Activated CD4-positive, alpha-beta memory T cell treated with anti-CD3 and anti-CD28 coated beads for 36 hours (primary cell): ENCODE results near the gene GRIA1. TPM values are rescaled to one million over a fixed set of nuclear protein-coding genes. Genes with fewer than 3 reads are reported as not detected.

Experiments
- CTCF ChIA-PET: fragments of 350-600 bp; sonication (Branson Sonifier 250); formaldehyde crosslinking; loops from one replicate; lab custom pipeline; 2021; ENCODE audit warnings: antibody characterized with exemption, inconsistent platforms; lab: Charles Lee
- POLR2A ChIA-PET: fragments of 350-600 bp; sonication (Branson Sonifier 250); formaldehyde crosslinking; loops from one replicate; lab custom pipeline; 2021; ENCODE audit warnings: antibody characterized with exemption; lab: Charles Lee
- DNase-seq: peaks from one replicate; pipeline ENCODE4 v3.0.0-alpha.2; 2020
- H3K27ac Mint-ChIP-seq: one replicate; pipeline ENCODE4 v1.8.0; 2021; ENCODE audit warnings: mixed read lengths
- H3K27me3 Mint-ChIP-seq: one replicate; pipeline ENCODE4 v1.8.0; 2021; ENCODE audit warnings: mixed read lengths
- H3K36me3 Mint-ChIP-seq: one replicate; pipeline ENCODE4 v1.8.0; 2021; ENCODE audit warnings: mixed read lengths
- H3K4me1 Mint-ChIP-seq: one replicate; pipeline ENCODE4 v1.8.0; 2021; ENCODE audit warnings: low read depth, mixed read lengths
- H3K4me3 Mint-ChIP-seq: one replicate; pipeline ENCODE4 v1.8.0; 2021; ENCODE audit warnings: mild to moderate bottlenecking, mixed read lengths
- H3K9me3 Mint-ChIP-seq: one replicate; pipeline ENCODE4 v1.8.0; 2021; ENCODE audit warnings: mixed read lengths
- intact Hi-C: fragments of 100-400 bp; cut with micrococcal nuclease; formaldehyde crosslinking; loops from one replicate; pipeline ENCODE4 v1.15.1; 2023
- total RNA-seq, 2 experiments: library from RNA; stranded (reverse); gene quantifications; one replicate each; pipeline ENCODE4 v1.2.3, GENCODE V29; 2021

GRIA1 gene
- total RNA-seq, 2 experiments from 2014 or later: not detected

GRCh38 chr5:153792305-153792704 lies 301.8 kb downstream of the GRIA1 start:
- intact Hi-C loops: no loop called here
- Mint-ChIP-seq H3K27ac (no peak overlapping the region), H3K4me1 (no peaks in the 10 kb centered on the region), H3K4me3 (no peak overlapping the region), H3K9me3 (no peaks in the 10 kb centered on the region), H3K27me3 (no peaks in the 10 kb centered on the region), H3K36me3 (no peaks in the 10 kb centered on the region)
- ChIA-PET POLR2A (no interaction called here), CTCF (no interaction called here)
- DNase-seq: no peak

DNA sequence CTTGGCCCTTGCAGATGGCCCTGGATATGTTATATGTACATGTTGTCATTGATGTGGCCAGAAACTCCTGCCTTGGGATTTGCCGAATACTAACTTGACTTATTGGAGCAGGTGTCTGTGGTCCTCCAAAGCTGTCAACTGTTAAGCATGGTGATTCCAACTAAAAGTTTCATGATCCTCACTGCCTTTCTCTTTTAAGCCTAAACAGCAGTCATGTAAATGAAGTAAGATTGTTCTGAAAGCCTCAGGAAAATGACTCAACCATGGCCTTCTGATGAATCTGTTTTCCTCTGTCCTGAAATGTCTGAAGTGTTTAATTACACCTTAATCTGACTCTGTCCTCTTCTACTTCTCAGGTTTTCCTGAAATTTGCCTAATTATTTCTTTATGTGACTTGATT lies 303.2 kb downstream of the GRIA1 start:
- no peak for DNase-seq
- POLR2A ChIA-PET: no interaction called here
- CTCF ChIA-PET: no interaction called here
- H3K9me3 Mint-ChIP-seq: no peaks in the 10 kb centered on the region
- H3K27me3 Mint-ChIP-seq: no peaks in the 10 kb centered on the region
- no peak overlapping the region for H3K4me3 Mint-ChIP-seq
- no peak overlapping the region for H3K27ac Mint-ChIP-seq
- no peaks in the 10 kb centered on the region for H3K4me1 Mint-ChIP-seq
- intact Hi-C loops: no loop called here
- no peaks in the 10 kb centered on the region for H3K36me3 Mint-ChIP-seq

DNA sequence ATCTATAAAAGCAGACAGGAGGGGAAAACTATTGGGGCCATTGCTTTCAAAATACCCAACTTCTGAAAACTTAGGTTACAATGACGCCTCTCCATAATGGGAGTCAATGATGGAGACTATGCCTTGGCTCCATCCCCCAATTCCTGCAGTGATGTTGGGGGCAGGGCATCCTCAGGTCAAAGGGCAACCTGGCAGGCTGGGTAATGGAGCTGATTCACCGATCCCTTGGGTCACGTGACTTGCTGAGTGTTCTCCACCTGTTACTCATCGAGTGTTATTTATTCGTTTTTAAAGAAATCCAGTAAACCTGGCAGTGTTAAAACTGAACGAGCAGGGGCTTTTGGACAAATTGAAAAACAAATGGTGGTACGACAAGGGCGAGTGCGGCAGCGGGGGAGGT lies 303.9 kb downstream of the GRIA1 start:
- Mint-ChIP-seq H3K9me3 (no peaks in the 10 kb centered on the region), H3K4me1 (no peaks in the 10 kb centered on the region)

DNA sequence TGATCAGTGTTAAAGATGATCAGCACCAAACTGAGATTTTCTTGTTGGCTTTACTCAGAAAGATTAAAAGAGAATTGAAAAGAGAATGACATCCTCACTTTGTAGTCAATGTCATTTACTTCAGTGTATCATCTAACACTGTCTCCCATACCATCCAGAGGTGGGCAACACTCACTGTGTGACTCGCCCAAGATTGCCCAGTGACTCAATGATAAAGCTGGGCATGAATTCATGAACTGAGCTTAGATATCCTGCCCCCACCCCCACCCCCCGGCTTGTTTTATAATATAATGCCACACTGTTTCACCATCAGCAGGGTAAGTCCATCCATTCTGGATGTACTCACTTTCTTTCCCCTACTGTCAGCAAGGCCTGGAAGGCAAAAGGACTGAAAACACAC lies 306.1 kb downstream of the GRIA1 start:
- DNase-seq: no peak
- ChIA-PET POLR2A (no interaction called here), CTCF (no interaction called here)
- H3K9me3 Mint-ChIP-seq: no peaks in the 10 kb centered on the region
- H3K4me1 Mint-ChIP-seq: no peaks in the 10 kb centered on the region
- intact Hi-C loops: no loop called here
- H3K4me3 Mint-ChIP-seq: no peak overlapping the region
- no peaks in the 10 kb centered on the region for H3K27me3 Mint-ChIP-seq
- no peak overlapping the region for H3K27ac Mint-ChIP-seq
- no peaks in the 10 kb centered on the region for H3K36me3 Mint-ChIP-seq

More for the DNA sequence above, 303.9 kb downstream of the GRIA1 start:
- no peaks in the 10 kb centered on the region for H3K27me3 Mint-ChIP-seq
- intact Hi-C loops: no loop called here
- ChIA-PET POLR2A (no interaction called here), CTCF (no interaction called here)
- no peaks in the 10 kb centered on the region for H3K36me3 Mint-ChIP-seq
- no peak overlapping the region for H3K27ac Mint-ChIP-seq
- no peak overlapping the region for H3K4me3 Mint-ChIP-seq
- no peak for DNase-seq

GRCh38 chr5:153797484-153797883 lies 307.0 kb downstream of the GRIA1 start:
- Mint-ChIP-seq H3K9me3 (no peaks in the 10 kb centered on the region), H3K4me1 (no peaks in the 10 kb centered on the region), H3K36me3 (no peaks in the 10 kb centered on the region), H3K4me3 (no peak overlapping the region), H3K27me3 (no peaks in the 10 kb centered on the region), H3K27ac (no peak overlapping the region)
- no peak for DNase-seq
- ChIA-PET POLR2A (no interaction called here), CTCF (no interaction called here)
- intact Hi-C loops: no loop called here

- Mint-ChIP-seq H3K36me3 (no peaks in the 10 kb centered on the region), H3K9me3 (no peaks in the 10 kb centered on the region), H3K27ac (no peak overlapping the region), H3K4me3 (no peak overlapping the region), H3K4me1 (no peaks in the 10 kb centered on the region), H3K27me3 (no peaks in the 10 kb centered on the region)
- DNase-seq: no peak
- ChIA-PET CTCF (no interaction called here), POLR2A (no interaction called here)
- intact Hi-C loops: no loop called here
These were observed 308.4 kb downstream of the GRIA1 start for GRCh38 chr5:153798830-153799229.

GRCh38 chr5:153799466-153799865 lies 309.0 kb downstream of the GRIA1 start:
- ChIA-PET CTCF (no interaction called here), POLR2A (no interaction called here)
- Mint-ChIP-seq H3K27ac (no peak overlapping the region), H3K4me1 (no peaks in the 10 kb centered on the region), H3K9me3 (no peaks in the 10 kb centered on the region), H3K4me3 (no peak overlapping the region), H3K36me3 (no peaks in the 10 kb centered on the region), H3K27me3 (no peaks in the 10 kb centered on the region)
- DNase-seq: no peak
- intact Hi-C loops: no loop called here

DNA sequence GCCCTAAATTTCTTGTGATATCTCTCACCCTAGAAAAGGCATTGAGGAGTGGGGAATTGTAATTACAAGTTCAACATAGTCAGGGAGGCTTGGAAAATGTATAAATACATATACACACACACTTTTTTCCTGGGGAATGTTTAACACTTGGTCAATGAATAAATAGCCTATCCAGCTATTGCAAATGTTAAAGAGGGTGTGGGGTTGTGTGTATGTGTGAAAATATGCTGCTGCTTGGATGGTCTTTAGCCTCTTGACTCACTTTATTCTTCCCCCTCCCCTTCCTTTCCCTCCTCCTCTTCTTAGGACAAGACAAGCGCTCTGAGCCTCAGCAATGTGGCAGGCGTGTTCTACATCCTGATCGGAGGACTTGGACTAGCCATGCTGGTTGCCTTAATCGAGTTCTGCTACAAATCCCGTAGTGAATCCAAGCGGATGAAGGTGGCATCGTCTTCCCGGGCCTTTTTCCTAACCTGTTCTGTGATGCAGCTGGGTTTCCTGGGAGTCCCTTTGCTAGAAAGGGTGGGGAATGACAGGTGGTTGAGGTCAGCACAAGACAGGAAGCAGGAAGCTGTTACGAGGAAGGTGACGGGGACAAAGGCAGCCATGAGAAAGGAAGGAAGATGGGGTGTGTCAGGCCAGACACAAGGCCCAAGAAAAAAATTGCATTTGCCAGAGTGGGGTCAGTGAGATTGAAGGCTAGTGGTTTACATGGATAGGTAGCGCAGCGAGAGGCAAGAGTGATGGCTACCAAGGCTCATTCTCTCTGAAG lies 311.8 kb downstream of the GRIA1 start:
- Mint-ChIP-seq H3K27ac (no peak overlapping the region), H3K27me3 (no peaks in the 10 kb centered on the region), H3K36me3 (no peaks in the 10 kb centered on the region), H3K4me1 (no peaks in the 10 kb centered on the region), H3K9me3 (no peaks in the 10 kb centered on the region), H3K4me3 (no peak overlapping the region)
- POLR2A ChIA-PET: no interaction called here
- CTCF ChIA-PET: no interaction called here
- intact Hi-C loops: no loop called here
- DNase-seq: no peak

DNA sequence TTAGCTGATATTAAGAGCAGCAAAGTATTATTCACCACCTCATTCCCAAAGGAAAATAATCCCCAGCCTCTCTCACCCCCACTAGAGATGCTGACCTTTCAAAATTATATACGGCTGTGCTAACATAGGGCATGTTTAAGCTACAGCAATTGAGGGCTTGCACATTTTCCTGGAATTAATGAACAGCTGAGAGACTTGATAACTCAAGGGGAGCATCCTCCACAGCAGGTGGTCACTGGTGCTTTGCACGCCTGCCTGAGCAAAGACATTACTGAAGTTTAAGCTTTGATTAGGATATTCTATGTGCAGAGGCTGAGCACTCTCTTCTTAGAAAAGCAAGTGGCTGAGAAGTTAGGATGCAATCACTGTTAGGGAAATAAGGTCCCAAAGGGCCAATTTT lies 317.3 kb downstream of the GRIA1 start:
- ChIA-PET POLR2A (no interaction called here), CTCF (no interaction called here)
- H3K27ac Mint-ChIP-seq: no peak overlapping the region

GRCh38 chr5:153809166-153809565 lies 318.7 kb downstream of the GRIA1 start:
- H3K9me3 Mint-ChIP-seq: no peaks in the 10 kb centered on the region
- intact Hi-C loops: no loop called here
- no peaks in the 10 kb centered on the region for H3K27me3 Mint-ChIP-seq
- H3K4me1 Mint-ChIP-seq: no peaks in the 10 kb centered on the region
- H3K4me3 Mint-ChIP-seq: no peak overlapping the region
- ChIA-PET CTCF (interaction anchor here (0.7 kb wide), 1 partner anchor 156 kb away, joined by 3 read pairs; no protein-coding TSS in a partner anchor), POLR2A (no interaction called here)
- no peak overlapping the region for H3K27ac Mint-ChIP-seq
- DNase-seq: no peak
- no peaks in the 10 kb centered on the region for H3K36me3 Mint-ChIP-seq

More for the DNA sequence above, 317.3 kb downstream of the GRIA1 start:
- intact Hi-C loops: no loop called here
- Mint-ChIP-seq H3K4me3 (no peak overlapping the region), H3K36me3 (no peaks in the 10 kb centered on the region), H3K9me3 (no peaks in the 10 kb centered on the region), H3K27me3 (no peaks in the 10 kb centered on the region), H3K4me1 (no peaks in the 10 kb centered on the region)
- no peak for DNase-seq

DNA sequence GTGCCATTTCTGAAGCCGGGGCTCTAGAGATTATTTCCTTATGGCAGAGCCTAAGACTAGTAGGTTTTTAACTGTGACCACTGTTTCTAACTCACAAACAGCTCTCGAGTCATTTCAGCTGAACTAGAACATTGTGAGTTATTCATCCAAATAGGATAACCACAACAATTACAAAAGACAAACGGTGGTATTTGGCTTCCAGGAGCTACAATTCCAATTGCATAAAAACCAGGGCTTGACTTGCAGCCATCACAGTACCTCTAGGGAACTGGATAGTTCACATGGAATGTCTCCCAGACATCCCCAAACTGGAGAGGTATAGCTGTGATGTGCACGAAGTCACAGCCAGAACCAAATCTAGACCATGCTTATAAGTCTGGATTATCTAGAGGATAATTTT lies 323.4 kb downstream of the GRIA1 start:
- CTCF ChIA-PET: no interaction called here
- H3K36me3 Mint-ChIP-seq: no peaks in the 10 kb centered on the region
- no peak for DNase-seq

GRCh38 chr5:153816870-153817269 lies 326.4 kb downstream of the GRIA1 start:
- no peaks in the 10 kb centered on the region for H3K9me3 Mint-ChIP-seq
- no peaks in the 10 kb centered on the region for H3K27me3 Mint-ChIP-seq
- POLR2A ChIA-PET: no interaction called here
- CTCF ChIA-PET: no interaction called here
- H3K4me3 Mint-ChIP-seq: no peak overlapping the region
- no peak overlapping the region for H3K27ac Mint-ChIP-seq
- DNase-seq: no peak
- no peaks in the 10 kb centered on the region for H3K4me1 Mint-ChIP-seq
- H3K36me3 Mint-ChIP-seq: no peaks in the 10 kb centered on the region
- intact Hi-C loops: no loop called here

More for the DNA sequence above, 323.4 kb downstream of the GRIA1 start:
- Mint-ChIP-seq H3K9me3 (no peaks in the 10 kb centered on the region), H3K27ac (no peak overlapping the region), H3K27me3 (no peaks in the 10 kb centered on the region), H3K4me3 (no peak overlapping the region), H3K4me1 (no peaks in the 10 kb centered on the region)
- POLR2A ChIA-PET: no interaction called here
- intact Hi-C loops: no loop called here

GRCh38 chr5:153818626-153819025 lies 328.2 kb downstream of the GRIA1 start:
- H3K9me3 Mint-ChIP-seq: no peaks in the 10 kb centered on the region
- no peaks in the 10 kb centered on the region for H3K4me1 Mint-ChIP-seq
- no peak overlapping the region for H3K27ac Mint-ChIP-seq
- no peaks in the 10 kb centered on the region for H3K36me3 Mint-ChIP-seq
- ChIA-PET CTCF (interaction anchor here (0.9 kb wide), 1 partner anchor 125 kb away, joined by 3 read pairs; no protein-coding TSS in a partner anchor), POLR2A (no interaction called here)
- DNase-seq: no peak
- no peaks in the 10 kb centered on the region for H3K27me3 Mint-ChIP-seq
- intact Hi-C loops: no loop called here
- H3K4me3 Mint-ChIP-seq: no peak overlapping the region
